Measurements from ENCODE around the gene VPS37C. TPM values are rescaled to one million over a fixed set of nuclear protein-coding genes. Genes with fewer than 3 reads are reported as not detected.

Gene VPS37C
- total RNA-seq, 4 donors from 2014 or later: 28.9 to 56.9 (median 40.3) TPM

DNA sequence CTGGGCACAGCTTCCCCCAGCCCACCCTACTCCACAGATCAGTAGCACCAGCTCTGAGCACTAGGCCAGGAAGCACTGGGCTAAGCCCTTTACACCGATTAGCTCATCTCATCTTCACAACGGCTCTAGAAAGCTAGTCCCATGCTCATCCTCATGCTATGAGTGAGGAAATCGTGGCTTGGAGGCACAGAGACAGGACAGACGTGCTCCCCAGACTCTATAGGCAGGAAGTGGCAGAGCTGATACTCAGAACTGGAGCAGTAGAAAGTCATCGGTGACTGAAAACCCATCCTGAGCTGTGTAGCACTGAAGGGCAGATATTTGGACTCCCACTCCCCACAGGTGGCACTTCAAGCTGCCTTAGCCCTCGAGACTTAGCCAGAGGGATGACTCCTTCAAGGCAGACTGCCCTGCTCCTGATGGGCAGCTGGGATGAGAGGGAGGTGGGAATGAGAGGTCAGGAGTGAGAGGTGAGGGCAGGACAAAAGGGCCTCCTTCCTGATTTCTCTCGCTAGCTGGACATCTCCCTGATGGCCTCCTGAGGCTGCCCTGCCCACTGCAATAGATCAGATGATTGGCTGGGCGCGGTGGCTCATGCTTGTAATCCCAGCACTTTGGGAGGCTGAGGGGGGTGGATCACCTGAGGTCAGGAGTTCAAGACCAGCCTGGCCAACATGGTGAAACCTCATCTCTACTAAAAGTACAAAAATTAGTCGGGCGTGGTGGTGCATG lies 49.3 kb downstream of the VPS37C start:
- no peak overlapping the region for H3K4me3 ChIP-seq
- no peak for TF ChIP-seq POLR2A (IDR thresholded peaks at IDR 0.05)
- TF ChIP-seq CTCF (IDR thresholded peaks at IDR 0.05): no peak
- no peaks in the 10 kb centered on the region for H3K27me3 ChIP-seq
- H3K36me3 ChIP-seq: no peaks in the 10 kb centered on the region
- H3K9me3 ChIP-seq: no peaks in the 10 kb centered on the region
- DNase-seq: peak in 1 of 3 donors; percentile 37
- H3K27ac ChIP-seq: peak overlapping the region; percentile 1 to 56 (median 24)
- H3K4me1 ChIP-seq: peaks cover 0 to 8% (median 0%) of the 10 kb centered on the region in 4 donors

DNA sequence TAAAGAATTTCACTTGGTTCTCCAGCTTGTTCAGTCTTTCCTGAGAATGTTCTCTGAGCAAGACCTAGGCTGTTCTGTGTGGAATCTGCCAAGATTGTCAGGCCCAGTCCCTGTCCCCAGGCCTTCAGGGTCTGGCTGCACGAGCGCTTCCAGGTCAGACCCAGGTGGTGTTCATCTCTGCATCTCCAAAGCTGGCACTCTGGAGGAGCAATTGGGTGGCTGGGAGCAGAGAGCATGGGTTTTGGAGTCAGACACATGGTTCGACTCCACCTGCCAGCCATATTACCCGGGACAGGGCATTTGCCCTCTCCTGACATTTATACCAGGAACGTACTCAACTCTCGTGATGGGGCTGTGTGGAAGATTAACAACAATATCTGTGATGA lies 50.2 kb downstream of the VPS37C start:
- peaks cover 0 to 8% (median 0%) of the 10 kb centered on the region in 4 donors for H3K4me1 ChIP-seq
- TF ChIP-seq CTCF (IDR thresholded peaks at IDR 0.05): no peak
- TF ChIP-seq POLR2A (IDR thresholded peaks at IDR 0.05): no peak
- H3K9me3 ChIP-seq: no peaks in the 10 kb centered on the region
- no peaks in the 10 kb centered on the region for H3K27me3 ChIP-seq
- H3K4me3 ChIP-seq: no peak overlapping the region
- H3K27ac ChIP-seq: peak overlapping the region in 3 of 4 donors; percentile 1 to 56 (median 32)
- no peaks in the 10 kb centered on the region for H3K36me3 ChIP-seq
- DNase-seq: no peak

DNA sequence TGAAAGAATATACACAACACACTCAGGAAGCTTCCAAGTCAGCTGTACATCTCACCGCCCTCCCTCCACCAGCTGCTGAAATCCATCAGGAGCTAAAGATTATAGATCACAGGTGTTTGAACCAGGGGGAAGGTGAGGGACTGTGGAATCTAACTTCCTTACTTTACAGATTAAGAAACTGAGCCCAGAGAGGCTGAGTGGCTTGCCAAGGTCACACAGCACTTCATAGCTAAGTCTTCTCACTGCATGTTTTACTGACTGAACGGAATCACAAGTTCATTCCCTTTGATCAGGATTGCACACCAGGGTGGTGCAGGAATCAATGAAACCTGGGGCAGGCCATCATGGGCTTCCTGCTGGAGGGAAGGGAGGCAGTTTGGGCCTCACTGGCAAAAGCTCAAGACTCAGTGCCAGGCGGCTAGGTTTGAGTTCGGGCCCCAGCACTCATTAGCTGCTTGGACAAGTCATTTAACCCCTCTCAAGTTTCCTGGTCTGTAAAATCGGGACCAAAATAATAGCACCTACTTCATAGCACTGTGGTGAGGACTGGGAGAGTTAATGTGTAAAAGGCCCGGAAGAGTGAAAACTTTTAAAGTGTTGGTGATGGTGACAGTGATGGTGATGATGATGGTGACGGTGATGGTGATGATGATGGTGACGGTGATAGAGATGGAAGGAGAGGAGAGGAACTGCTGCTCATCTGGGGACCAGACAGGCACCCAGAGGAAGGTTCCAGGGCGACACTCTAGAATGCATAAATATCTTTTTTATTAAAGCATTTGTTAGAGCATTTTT lies 50.8 kb downstream of the VPS37C start:
- Histone ChIP-seq H3K4me3 (no peak overlapping the region), H3K4me1 (peaks cover 0 to 8% (median 0%) of the 10 kb centered on the region in 4 donors), H3K9me3 (no peaks in the 10 kb centered on the region), H3K36me3 (no peaks in the 10 kb centered on the region), H3K27ac (peak overlapping the region in 2 of 4 donors; percentile 32 to 56), H3K27me3 (no peaks in the 10 kb centered on the region)
- TF ChIP-seq CTCF (IDR thresholded peaks at IDR 0.05) (no peak), POLR2A (IDR thresholded peaks at IDR 0.05) (no peak)
- no peak for DNase-seq

GRCh38 chr11:61109671-61110070 lies 51.6 kb downstream of the VPS37C start:
- no peak overlapping the region for H3K4me3 ChIP-seq
- H3K4me1 ChIP-seq: peaks cover 0 to 4% (median 0%) of the 10 kb centered on the region in 4 donors
- DNase-seq: no peak
- no peaks in the 10 kb centered on the region for H3K27me3 ChIP-seq
- no peak overlapping the region for H3K27ac ChIP-seq
- TF ChIP-seq POLR2A (IDR thresholded peaks at IDR 0.05) (no peak), CTCF (IDR thresholded peaks at IDR 0.05) (no peak)
- H3K9me3 ChIP-seq: no peaks in the 10 kb centered on the region
- no peaks in the 10 kb centered on the region for H3K36me3 ChIP-seq

GRCh38 chr11:61108847-61109585 lies 52.2 kb downstream of the VPS37C start:
- Histone ChIP-seq H3K9me3 (no peaks in the 10 kb centered on the region), H3K4me3 (no peak overlapping the region), H3K36me3 (no peaks in the 10 kb centered on the region), H3K27ac (no peak overlapping the region), H3K4me1 (no peaks in the 10 kb centered on the region), H3K27me3 (no peaks in the 10 kb centered on the region)
- DNase-seq: no peak
- TF ChIP-seq POLR2A (IDR thresholded peaks at IDR 0.05) (no peak), CTCF (IDR thresholded peaks at IDR 0.05) (no peak)
